ENCODE measurements around the gene HSPA9. TPM values are rescaled to one million over a fixed set of nuclear protein-coding genes. Genes with fewer than 3 reads are reported as not detected.

Gene HSPA9
- total and polyA plus RNA-seq, 2 of the 13 experiments (the other 11 are each of a cell fraction or from before 2014, with no cell fraction given) = 165 to 478 TPM

DNA sequence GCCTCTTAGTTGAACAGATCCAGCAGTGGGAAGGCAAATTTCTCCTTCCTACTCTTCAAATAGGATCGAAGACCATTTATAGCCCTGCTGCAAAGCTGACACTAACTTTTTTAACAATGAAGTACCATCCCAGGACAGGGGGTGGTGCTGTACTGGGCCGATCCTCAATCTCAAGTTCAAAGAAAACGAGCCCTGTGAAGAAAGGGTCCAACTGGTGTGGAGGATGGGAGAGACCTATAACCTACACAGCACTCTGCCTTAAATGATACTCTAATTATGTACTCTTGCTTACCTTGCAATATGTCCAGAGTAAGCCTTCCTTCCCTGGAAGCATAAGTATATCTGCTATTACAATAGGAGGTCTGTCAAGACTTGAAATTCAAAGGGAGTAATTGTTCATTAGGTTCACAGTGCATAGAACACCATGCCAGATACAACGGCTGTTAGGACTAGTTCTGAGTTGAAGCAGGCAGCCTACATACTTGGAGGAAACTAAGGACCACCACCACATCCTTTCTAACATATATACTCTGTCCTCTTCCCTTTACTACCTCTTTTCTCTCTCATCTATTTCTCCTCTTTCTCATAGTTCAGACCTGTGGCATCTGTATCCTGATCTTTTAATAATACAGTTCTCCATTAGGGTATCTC lies 38.4 kb downstream of the HSPA9 start:
- in situ Hi-C loops (cut with HindIII; ENCODE audit: extremely low pct_ligation_motif_present, low pct_unique_long_range_greater_than_20kb) (no loop called here), intact Hi-C loops (cut with micrococcal nuclease; ENCODE audit: unreplicated experiment) (no loop called here)
- BruUV-seq (replicated peaks) = no TSS peak
- FAIRE-seq = peak; percentile 75
- Histone ChIP-seq H3K9ac (ENCODE audit: insufficient read depth, low read depth, low read length) (no peak overlapping the region), H3K4me2 (ENCODE audit: low read depth, low read length) (peak overlapping the region; percentile 36), H3K27ac (ENCODE audit: extremely low read length, insufficient read depth, low read length) (peak overlapping the region; percentile 37), H4K20me1 (ENCODE audit: insufficient read depth, low read length) (peaks cover 30% of the 10 kb centered on the region), H3K36me3 (replicated peaks in 1 of 2; ENCODE audit: control insufficient read depth in 1 of 2, insufficient read depth in 2 of 2, low read length in 2 of 2) (peaks cover 5 to 14% of the 10 kb centered on the region in 2 experiments; a peak in 3 of 5 replicates), H3K27me3 (ENCODE audit: control insufficient read depth in 1 of 2, insufficient read depth in 2 of 2, low read length in 2 of 2) (no peaks in the 10 kb centered on the region; a peak in 1 of 5 replicates), H3K4me1 (ENCODE audit: insufficient read depth, low read length) (peaks cover 91% of the 10 kb centered on the region), H3K79me2 (ENCODE audit: insufficient read depth, low read length) (peaks cover 84% of the 10 kb centered on the region), H2AFZ (ENCODE audit: low read length) (no peak overlapping the region), H3K9me3 (ENCODE audit: low read length) (no peaks in the 10 kb centered on the region), H3K4me3 (replicated peaks in 1 of 3; ENCODE audit: insufficient read depth in 1 of 3, low read depth in 2 of 3, low read length in 3 of 3) (peak overlapping the region in 1 of 3 experiments; percentile 10; a peak in 1 of 6 replicates)
- peak; percentile 43 for DNase-seq (ENCODE audit: low spot score)
- POLR2A ChIA-PET = interaction anchor here (0.6 to 1.3 kb wide), 4 partner anchors 9 to 88 kb away, joined by 3 read pairs; no protein-coding TSS in a partner anchor
- CTCF ChIA-PET (ENCODE audit: low intra/inter-chr PET ratio, low total read pairs) = no interaction called here
- 20% methylated on average over 4 of the region's 4 CpGs for WGBS (ENCODE audit: low lambda C conversion rate)
- peak; percentile 81 for ATAC-seq
- 0 out of 2 replicates have a peak, but pooled peaks have one; percentile 31 for TF ChIP-seq ERF (CRISPR knock-in tag; IDR thresholded peaks at IDR 0.05)
- TF ChIP-seq, protein P1, sequence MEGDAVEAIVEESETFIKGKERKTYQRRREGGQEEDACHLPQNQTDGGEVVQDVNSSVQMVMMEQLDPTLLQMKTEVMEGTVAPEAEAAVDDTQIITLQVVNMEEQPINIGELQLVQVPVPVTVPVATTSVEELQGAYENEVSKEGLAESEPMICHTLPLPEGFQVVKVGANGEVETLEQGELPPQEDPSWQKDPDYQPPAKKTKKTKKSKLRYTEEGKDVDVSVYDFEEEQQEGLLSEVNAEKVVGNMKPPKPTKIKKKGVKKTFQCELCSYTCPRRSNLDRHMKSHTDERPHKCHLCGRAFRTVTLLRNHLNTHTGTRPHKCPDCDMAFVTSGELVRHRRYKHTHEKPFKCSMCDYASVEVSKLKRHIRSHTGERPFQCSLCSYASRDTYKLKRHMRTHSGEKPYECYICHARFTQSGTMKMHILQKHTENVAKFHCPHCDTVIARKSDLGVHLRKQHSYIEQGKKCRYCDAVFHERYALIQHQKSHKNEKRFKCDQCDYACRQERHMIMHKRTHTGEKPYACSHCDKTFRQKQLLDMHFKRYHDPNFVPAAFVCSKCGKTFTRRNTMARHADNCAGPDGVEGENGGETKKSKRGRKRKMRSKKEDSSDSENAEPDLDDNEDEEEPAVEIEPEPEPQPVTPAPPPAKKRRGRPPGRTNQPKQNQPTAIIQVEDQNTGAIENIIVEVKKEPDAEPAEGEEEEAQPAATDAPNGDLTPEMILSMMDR (CRISPR knock-in tag; IDR thresholded peaks at IDR 0.05) = peak; percentile 42
- TF ChIP-seq GTF2F1 (IDR thresholded peaks at IDR 0.05; ENCODE audit: low read length) = no peak
- 0 out of 2 replicates have a peak, but pooled peaks have one; percentile 40 for TF ChIP-seq FOXO4 (CRISPR knock-in tag; conservative IDR thresholded peaks at IDR 0.05)
- TF ChIP-seq THYN1 (CRISPR knock-in tag; IDR thresholded peaks at IDR 0.05; ENCODE audit: borderline replicate concordance, low read depth) = no peak
- peak; percentile 21; the same call in 1 of the 2 replicates for TF ChIP-seq RXRB (CRISPR knock-in tag; IDR thresholded peaks at IDR 0.05; ENCODE audit: borderline replicate concordance)
- TF ChIP-seq, protein P2, sequence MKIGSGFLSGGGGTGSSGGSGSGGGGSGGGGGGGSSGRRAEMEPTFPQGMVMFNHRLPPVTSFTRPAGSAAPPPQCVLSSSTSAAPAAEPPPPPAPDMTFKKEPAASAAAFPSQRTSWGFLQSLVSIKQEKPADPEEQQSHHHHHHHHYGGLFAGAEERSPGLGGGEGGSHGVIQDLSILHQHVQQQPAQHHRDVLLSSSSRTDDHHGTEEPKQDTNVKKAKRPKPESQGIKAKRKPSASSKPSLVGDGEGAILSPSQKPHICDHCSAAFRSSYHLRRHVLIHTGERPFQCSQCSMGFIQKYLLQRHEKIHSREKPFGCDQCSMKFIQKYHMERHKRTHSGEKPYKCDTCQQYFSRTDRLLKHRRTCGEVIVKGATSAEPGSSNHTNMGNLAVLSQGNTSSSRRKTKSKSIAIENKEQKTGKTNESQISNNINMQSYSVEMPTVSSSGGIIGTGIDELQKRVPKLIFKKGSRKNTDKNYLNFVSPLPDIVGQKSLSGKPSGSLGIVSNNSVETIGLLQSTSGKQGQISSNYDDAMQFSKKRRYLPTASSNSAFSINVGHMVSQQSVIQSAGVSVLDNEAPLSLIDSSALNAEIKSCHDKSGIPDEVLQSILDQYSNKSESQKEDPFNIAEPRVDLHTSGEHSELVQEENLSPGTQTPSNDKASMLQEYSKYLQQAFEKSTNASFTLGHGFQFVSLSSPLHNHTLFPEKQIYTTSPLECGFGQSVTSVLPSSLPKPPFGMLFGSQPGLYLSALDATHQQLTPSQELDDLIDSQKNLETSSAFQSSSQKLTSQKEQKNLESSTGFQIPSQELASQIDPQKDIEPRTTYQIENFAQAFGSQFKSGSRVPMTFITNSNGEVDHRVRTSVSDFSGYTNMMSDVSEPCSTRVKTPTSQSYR (CRISPR knock-in tag; IDR thresholded peaks at IDR 0.05; ENCODE audit: borderline replicate concordance) = peak; percentile 54; the same call in 1 of the 2 replicates
- peak; percentile 31; the same call in 1 of the 2 replicates for TF ChIP-seq POLR2G (IDR thresholded peaks at IDR 0.05; ENCODE audit: low read depth, low read length)
- peak; percentile 17; the same call in 1 of the 2 replicates for TF ChIP-seq SAP130 (CRISPR knock-in tag; IDR thresholded peaks at IDR 0.05; ENCODE audit: low read depth)
- TF ChIP-seq TERF1 (CRISPR knock-in tag; IDR thresholded peaks at IDR 0.05) = no peak
- no peak for TF ChIP-seq TARDBP (CRISPR knock-in tag; IDR thresholded peaks at IDR 0.05)
- TF ChIP-seq SOX13 (IDR thresholded peaks at IDR 0.05) = no peak
- peak in 1 of 2 experiments; percentile 26; a peak in 2 of 4 replicates for TF ChIP-seq SOX13 (CRISPR knock-in tag; conservative IDR thresholded peaks at IDR 0.05 in 1 of 2, IDR thresholded peaks at IDR 0.05 in 1 of 2)
- TF ChIP-seq RBM22 (optimal IDR thresholded peaks at IDR 0.05; ENCODE audit: low read length) = peak; percentile 55
- TF ChIP-seq SMC3 (IDR thresholded peaks at IDR 0.05; ENCODE audit: low read length) = peak; percentile 25; the same call in 1 of the 2 replicates
